K562 (cell line): ENCODE data around the gene NOS2. TPM values are rescaled to one million over a fixed set of nuclear protein-coding genes. Genes with fewer than 3 reads are reported as not detected.

Experiments used
- ATAC-seq: fragments of 200-7000 bp; cut with Tn5 transposase; 3 replicates; pipeline ENCODE4 v1.9.1; 2020; ENCODE audit warnings: moderate library complexity
- BruUV-seq: library from RNA; stranded (reverse); fragments of 400-500 nt; replicated peaks from 2 replicates; lab custom pipeline; 2021; lab: Mats Ljungman, UMichigan
- CTCF ChIA-PET: fragments of 300-600 bp; formaldehyde crosslinking; extraction: SDS; loops from one replicate; lab custom pipeline; 2021; ENCODE audit warnings: low intra/inter-chr PET ratio; lab: Yijun Ruan, JAX
- POLR2A ChIA-PET: fragments of 300-600, 350-650 bp; sonication (Branson Sonifier 250); formaldehyde crosslinking; extraction: SDS; loops from one replicate; lab custom pipeline; 2021; ENCODE audit warnings: antibody characterized with exemption, inconsistent platforms; lab: Yijun Ruan, JAX
- DNase-seq, 4 experiments: peaks; one replicate each; pipeline versions ENCODE4 v3.0.0 to v3.0.0-alpha.2; 2011 to 2018; ENCODE audit warnings: low spot score in 3 of 4, mixed read lengths in 3 of 4; ENCODE audit errors: extremely low read depth in 1 of 4
- FAIRE-seq: peaks from 2 replicates; lab custom pipeline; 2011; peaks lifted over from hg19 to GRCh38; lab: Jason Lieb, UNC
- H2AFZ ChIP-seq: 2 replicates; pipeline ENCODE4 v1.6.0; 2011; ENCODE audit warnings: low read depth, low read length, control low read depth, inconsistent platforms
- H3K27ac ChIP-seq: fragments of 200-600 bp; 3 replicates; pipeline ENCODE4 v1.8.0; 2011; ENCODE audit warnings: low read depth, mild to moderate bottlenecking, control low read depth, inconsistent platforms, low read length, moderate library complexity, mixed read lengths; ENCODE audit errors: extremely low read depth
- H3K27me3 ChIP-seq, 2 experiments: fragments of 300-600 bp in 1 of 2; 2 replicates in 1 of 2; 3 replicates in 1 of 2; pipeline versions ENCODE4 v1.6.0 to v1.8.0; 2011; ENCODE audit warnings: inconsistent platforms in 2 of 2, low read length in 2 of 2, mild to moderate bottlenecking in 1 of 2, mixed read lengths in 1 of 2, moderate library complexity in 1 of 2; ENCODE audit not compliant: control insufficient read depth in 2 of 2, insufficient read depth in 2 of 2
- H3K36me3 ChIP-seq: fragments of 300-600 bp; 3 replicates; pipeline ENCODE4 v1.8.0; 2011; ENCODE audit warnings: mild to moderate bottlenecking, low read length, inconsistent platforms; ENCODE audit not compliant: control insufficient read depth, insufficient read depth
- H3K4me1 ChIP-seq, 2 experiments: fragments of 200-600 bp in 1 of 2; replicated peaks in 1 of 2; 2 replicates in 1 of 2; 3 replicates in 1 of 2; pipeline versions ENCODE4 v1.5.1 to v1.8.0; 2011; ENCODE audit warnings: inconsistent platforms in 2 of 2, low read length in 2 of 2, mild to moderate bottlenecking in 1 of 2, mixed read lengths in 1 of 2, moderate library complexity in 1 of 2; ENCODE audit not compliant: control insufficient read depth in 2 of 2, insufficient read depth in 2 of 2
- H3K4me2 ChIP-seq: 2 replicates; pipeline ENCODE4 v1.6.1; 2011; ENCODE audit warnings: low read length, control low read depth, inconsistent platforms, mixed read lengths; ENCODE audit not compliant: insufficient read depth
- H3K4me3 ChIP-seq: fragments of 200-600 bp; sonication (generic), shearing (Covaris generic); 2 replicates; pipeline ENCODE4 v1.5.1; 2016; ENCODE audit warnings: control low read depth, inconsistent platforms
- H3K79me2 ChIP-seq: fragments of 200-600 bp; 3 replicates; pipeline ENCODE4 v1.8.0; 2011; ENCODE audit warnings: low read length, inconsistent platforms; ENCODE audit not compliant: control insufficient read depth, insufficient read depth
- H3K9ac ChIP-seq, 2 experiments: 2 replicates each; pipeline versions ENCODE4 v1.6.0 to v1.6.1; 2011; ENCODE audit warnings: low read depth in 2 of 2, low read length in 2 of 2, control low read depth in 1 of 2, inconsistent platforms in 1 of 2, mild to moderate bottlenecking in 1 of 2, mixed read lengths in 1 of 2; ENCODE audit not compliant: insufficient read depth in 1 of 2
- H3K9me1 ChIP-seq: one replicate; pipeline ENCODE4 v1.6.0; 2011; ENCODE audit warnings: inconsistent platforms, mild to moderate bottlenecking, low read length, moderate library complexity; ENCODE audit not compliant: control insufficient read depth, insufficient read depth
- H3K9me3 ChIP-seq: replicated peaks from 2 replicates; pipeline ENCODE4 v1.5.1; 2011; ENCODE audit warnings: low read depth, low read length, inconsistent platforms; ENCODE audit not compliant: control insufficient read depth, insufficient read depth
- H4K20me1 ChIP-seq: replicated peaks from 2 replicates; pipeline ENCODE4 v1.6.1; 2011; ENCODE audit warnings: low read length, inconsistent platforms, mixed read lengths; ENCODE audit not compliant: control insufficient read depth, insufficient read depth
- TCF7 ChIP-seq: sonication (generic); IDR thresholded peaks from 2 replicates; pipeline ENCODE4 v1.6.1; 2016; ENCODE audit warnings: antibody characterized with exemption, borderline replicate concordance
- in situ Hi-C: fragments of 300-500 bp; cut with MboI; formaldehyde crosslinking; loops from 4 replicates; pipeline ENCODE4 v1.15.0; 2018; ENCODE audit warnings: inconsistent platforms, mixed read lengths
- intact Hi-C: fragments of 100-400 bp; cut with micrococcal nuclease; formaldehyde crosslinking; loops from 2 replicates; pipeline ENCODE4 v1.14.2; 2022
- polyA plus RNA-seq, 8 experiments: library from polyadenylated mRNA; depleted of rRNA in 4 of 8; stranded (reverse) in 5 of 8; unstranded in 3 of 8; fragments of >200 nt; fragmentation: Nextera tagmentation in 2 of 8; fragmentation: Illumina TruSeq in 1 of 8; extraction: Ambion mirVana in 2 of 8; extraction: Trizol in 1 of 8; gene quantifications; 2 replicates each; pipeline versions ENCODE4 v1.2.1 to v1.2.3, GENCODE V29; 2011 to 2014; ENCODE audit warnings: inconsistent platforms in 1 of 8, missing spikeins in 1 of 8
- total RNA-seq, 7 experiments: library from RNA; depleted of rRNA in 6 of 7; stranded (reverse); fragments of >200 nt in 6 of 7; fragmentation: Illumina TruSeq in 2 of 7; extraction: Trizol in 2 of 7; gene quantifications; 2 replicates each; pipeline versions ENCODE4 v1.2.1 to v1.2.3, GENCODE V29; 2011 to 2021; ENCODE audit warnings: low replicate concordance in 1 of 7
- TF ChIP-seq, protein P1 (sequence below): fragments of 450-650 bp; IDR thresholded peaks from 2 replicates; pipeline ENCODE4 v1.6.1; 2016; ENCODE audit warnings: mild to moderate bottlenecking, moderate library complexity

Gene NOS2
- total and polyA plus RNA-seq, 9 of the 15 experiments (the other 6 are each of a cell fraction or from before 2014, with no cell fraction given): not detected

DNA sequence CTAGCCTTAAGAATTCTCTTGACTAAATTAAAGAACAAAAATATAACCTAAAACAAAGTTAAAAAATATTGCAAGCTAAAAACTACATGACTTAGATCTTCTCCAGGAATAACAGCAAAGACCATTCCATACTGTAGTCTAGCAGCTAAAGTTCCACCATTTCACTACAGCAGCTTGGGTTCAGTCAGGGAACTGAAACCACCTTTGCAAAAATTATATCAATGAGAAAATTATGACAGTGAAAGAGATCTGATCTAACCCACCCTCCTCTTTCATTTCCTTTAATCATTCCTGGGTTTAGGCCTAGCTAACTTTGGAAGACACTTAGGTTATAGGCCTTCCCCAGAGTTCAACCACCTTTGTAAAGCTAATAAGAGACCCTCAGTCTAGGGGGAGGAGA lies 36.3 kb upstream of the NOS2 start:
- BruUV-seq: no TSS peak
- CTCF ChIA-PET: no interaction called here
- Histone ChIP-seq H3K4me1 (no peaks in the 10 kb centered on the region), H3K9me3 (no peaks in the 10 kb centered on the region), H3K4me2 (no peak overlapping the region), H3K9me1 (no peaks in the 10 kb centered on the region), H3K79me2 (no peaks in the 10 kb centered on the region), H3K9ac (no peak overlapping the region), H4K20me1 (no peaks in the 10 kb centered on the region), H3K4me3 (no peak overlapping the region), H2AFZ (no peak overlapping the region), H3K27ac (no peak overlapping the region), H3K36me3 (no peaks in the 10 kb centered on the region), H3K27me3 (peaks cover 4% of the 10 kb centered on the region in 2 experiments; a peak in 3 of 5 replicates)
- POLR2A ChIA-PET: no interaction called here
- intact Hi-C loops: no loop called here
- no peak for FAIRE-seq
- no peak for TF ChIP-seq TCF7
- TF ChIP-seq, protein P1, sequence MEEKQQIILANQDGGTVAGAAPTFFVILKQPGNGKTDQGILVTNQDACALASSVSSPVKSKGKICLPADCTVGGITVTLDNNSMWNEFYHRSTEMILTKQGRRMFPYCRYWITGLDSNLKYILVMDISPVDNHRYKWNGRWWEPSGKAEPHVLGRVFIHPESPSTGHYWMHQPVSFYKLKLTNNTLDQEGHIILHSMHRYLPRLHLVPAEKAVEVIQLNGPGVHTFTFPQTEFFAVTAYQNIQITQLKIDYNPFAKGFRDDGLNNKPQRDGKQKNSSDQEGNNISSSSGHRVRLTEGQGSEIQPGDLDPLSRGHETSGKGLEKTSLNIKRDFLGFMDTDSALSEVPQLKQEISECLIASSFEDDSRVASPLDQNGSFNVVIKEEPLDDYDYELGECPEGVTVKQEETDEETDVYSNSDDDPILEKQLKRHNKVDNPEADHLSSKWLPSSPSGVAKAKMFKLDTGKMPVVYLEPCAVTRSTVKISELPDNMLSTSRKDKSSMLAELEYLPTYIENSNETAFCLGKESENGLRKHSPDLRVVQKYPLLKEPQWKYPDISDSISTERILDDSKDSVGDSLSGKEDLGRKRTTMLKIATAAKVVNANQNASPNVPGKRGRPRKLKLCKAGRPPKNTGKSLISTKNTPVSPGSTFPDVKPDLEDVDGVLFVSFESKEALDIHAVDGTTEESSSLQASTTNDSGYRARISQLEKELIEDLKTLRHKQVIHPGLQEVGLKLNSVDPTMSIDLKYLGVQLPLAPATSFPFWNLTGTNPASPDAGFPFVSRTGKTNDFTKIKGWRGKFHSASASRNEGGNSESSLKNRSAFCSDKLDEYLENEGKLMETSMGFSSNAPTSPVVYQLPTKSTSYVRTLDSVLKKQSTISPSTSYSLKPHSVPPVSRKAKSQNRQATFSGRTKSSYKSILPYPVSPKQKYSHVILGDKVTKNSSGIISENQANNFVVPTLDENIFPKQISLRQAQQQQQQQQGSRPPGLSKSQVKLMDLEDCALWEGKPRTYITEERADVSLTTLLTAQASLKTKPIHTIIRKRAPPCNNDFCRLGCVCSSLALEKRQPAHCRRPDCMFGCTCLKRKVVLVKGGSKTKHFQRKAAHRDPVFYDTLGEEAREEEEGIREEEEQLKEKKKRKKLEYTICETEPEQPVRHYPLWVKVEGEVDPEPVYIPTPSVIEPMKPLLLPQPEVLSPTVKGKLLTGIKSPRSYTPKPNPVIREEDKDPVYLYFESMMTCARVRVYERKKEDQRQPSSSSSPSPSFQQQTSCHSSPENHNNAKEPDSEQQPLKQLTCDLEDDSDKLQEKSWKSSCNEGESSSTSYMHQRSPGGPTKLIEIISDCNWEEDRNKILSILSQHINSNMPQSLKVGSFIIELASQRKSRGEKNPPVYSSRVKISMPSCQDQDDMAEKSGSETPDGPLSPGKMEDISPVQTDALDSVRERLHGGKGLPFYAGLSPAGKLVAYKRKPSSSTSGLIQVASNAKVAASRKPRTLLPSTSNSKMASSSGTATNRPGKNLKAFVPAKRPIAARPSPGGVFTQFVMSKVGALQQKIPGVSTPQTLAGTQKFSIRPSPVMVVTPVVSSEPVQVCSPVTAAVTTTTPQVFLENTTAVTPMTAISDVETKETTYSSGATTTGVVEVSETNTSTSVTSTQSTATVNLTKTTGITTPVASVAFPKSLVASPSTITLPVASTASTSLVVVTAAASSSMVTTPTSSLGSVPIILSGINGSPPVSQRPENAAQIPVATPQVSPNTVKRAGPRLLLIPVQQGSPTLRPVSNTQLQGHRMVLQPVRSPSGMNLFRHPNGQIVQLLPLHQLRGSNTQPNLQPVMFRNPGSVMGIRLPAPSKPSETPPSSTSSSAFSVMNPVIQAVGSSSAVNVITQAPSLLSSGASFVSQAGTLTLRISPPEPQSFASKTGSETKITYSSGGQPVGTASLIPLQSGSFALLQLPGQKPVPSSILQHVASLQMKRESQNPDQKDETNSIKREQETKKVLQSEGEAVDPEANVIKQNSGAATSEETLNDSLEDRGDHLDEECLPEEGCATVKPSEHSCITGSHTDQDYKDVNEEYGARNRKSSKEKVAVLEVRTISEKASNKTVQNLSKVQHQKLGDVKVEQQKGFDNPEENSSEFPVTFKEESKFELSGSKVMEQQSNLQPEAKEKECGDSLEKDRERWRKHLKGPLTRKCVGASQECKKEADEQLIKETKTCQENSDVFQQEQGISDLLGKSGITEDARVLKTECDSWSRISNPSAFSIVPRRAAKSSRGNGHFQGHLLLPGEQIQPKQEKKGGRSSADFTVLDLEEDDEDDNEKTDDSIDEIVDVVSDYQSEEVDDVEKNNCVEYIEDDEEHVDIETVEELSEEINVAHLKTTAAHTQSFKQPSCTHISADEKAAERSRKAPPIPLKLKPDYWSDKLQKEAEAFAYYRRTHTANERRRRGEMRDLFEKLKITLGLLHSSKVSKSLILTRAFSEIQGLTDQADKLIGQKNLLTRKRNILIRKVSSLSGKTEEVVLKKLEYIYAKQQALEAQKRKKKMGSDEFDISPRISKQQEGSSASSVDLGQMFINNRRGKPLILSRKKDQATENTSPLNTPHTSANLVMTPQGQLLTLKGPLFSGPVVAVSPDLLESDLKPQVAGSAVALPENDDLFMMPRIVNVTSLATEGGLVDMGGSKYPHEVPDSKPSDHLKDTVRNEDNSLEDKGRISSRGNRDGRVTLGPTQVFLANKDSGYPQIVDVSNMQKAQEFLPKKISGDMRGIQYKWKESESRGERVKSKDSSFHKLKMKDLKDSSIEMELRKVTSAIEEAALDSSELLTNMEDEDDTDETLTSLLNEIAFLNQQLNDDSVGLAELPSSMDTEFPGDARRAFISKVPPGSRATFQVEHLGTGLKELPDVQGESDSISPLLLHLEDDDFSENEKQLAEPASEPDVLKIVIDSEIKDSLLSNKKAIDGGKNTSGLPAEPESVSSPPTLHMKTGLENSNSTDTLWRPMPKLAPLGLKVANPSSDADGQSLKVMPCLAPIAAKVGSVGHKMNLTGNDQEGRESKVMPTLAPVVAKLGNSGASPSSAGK: no peak
- in situ Hi-C loops: no loop called here
- DNase-seq: no peak
- no peak for ATAC-seq
